GM12878 (cell line): ENCODE results near the gene POLD1. TPM values are rescaled to one million over a fixed set of nuclear protein-coding genes. Genes with fewer than 3 reads are reported as not detected.

Experiments
- ATAC-seq: fragments of 200-7000 bp; cut with Tn5 transposase; 3 replicates; pipeline ENCODE4 v1.9.1; 2020; ENCODE audit warnings: mild to moderate bottlenecking, moderate library complexity
- BruUV-seq: library from RNA; stranded (reverse); fragments of 400-500 nt; replicated peaks from 2 replicates; lab custom pipeline; 2021; lab: Mats Ljungman, UMichigan
- CTCF ChIA-PET: fragments of 300-600 bp; sonication (Branson Sonifier 250); formaldehyde crosslinking; extraction: SDS; loops from one replicate; lab custom pipeline; 2021; ENCODE audit warnings: inconsistent platforms; lab: Yijun Ruan, JAX
- POLR2A ChIA-PET: fragments of 350-600 bp; formaldehyde crosslinking; extraction: SDS; loops from one replicate; lab custom pipeline; 2021; ENCODE audit warnings: inconsistent platforms; lab: Charles Lee
- RAD21 ChIA-PET: fragments of 300-600 bp; sonication (Branson Sonifier 250); formaldehyde crosslinking; loops from one replicate; lab custom pipeline; 2023; ENCODE audit warnings: antibody characterized with exemption; ENCODE audit not compliant: unreplicated experiment; lab: Charles Lee
- SMC1A ChIA-PET: fragments of 300-600 bp; sonication (Branson Sonifier 250); formaldehyde crosslinking; loops from one replicate; lab custom pipeline; 2023; ENCODE audit not compliant: unreplicated experiment, uncharacterized antibody; lab: Charles Lee
- DNase-seq: peaks from one replicate; pipeline ENCODE4 v3.0.0-alpha.2; 2011; ENCODE audit warnings: low read depth, low spot score
- FAIRE-seq: peaks from 3 replicates; lab custom pipeline; 2011; peaks lifted over from hg19 to GRCh38; lab: Jason Lieb, UNC
- H2AFZ ChIP-seq: 2 replicates; pipeline ENCODE4 v1.6.0; 2011; ENCODE audit warnings: low read depth, low read length, control low read depth; ENCODE audit not compliant: control insufficient read depth
- H3K27ac ChIP-seq: 2 replicates; pipeline ENCODE4 v1.5.1; 2011; ENCODE audit warnings: control low read depth; ENCODE audit not compliant: control insufficient read depth, insufficient read depth
- H3K27me3 ChIP-seq, 2 experiments: replicated peaks in 1 of 2; 2 replicates each; pipeline versions ENCODE4 v1.6.0 to v1.6.1; 2011; ENCODE audit warnings: low read length in 1 of 2; ENCODE audit not compliant: control insufficient read depth in 2 of 2, insufficient read depth in 2 of 2
- H3K36me3 ChIP-seq, 2 experiments: 2 replicates each; pipeline ENCODE4 v1.5.1; 2011; ENCODE audit warnings: low read length in 1 of 2; ENCODE audit not compliant: control insufficient read depth in 2 of 2, insufficient read depth in 2 of 2
- H3K4me1 ChIP-seq: 2 replicates; pipeline ENCODE4 v1.6.1; 2011; ENCODE audit warnings: mild to moderate bottlenecking, low read length, moderate library complexity, mixed read lengths; ENCODE audit not compliant: control insufficient read depth, insufficient read depth
- H3K4me2 ChIP-seq: 2 replicates; pipeline ENCODE4 v1.6.0; 2011; ENCODE audit warnings: control low read depth; ENCODE audit not compliant: control insufficient read depth, insufficient read depth
- H3K4me3 ChIP-seq: fragments of 200-600 bp; sonication (generic); 2 replicates; pipeline ENCODE4 v1.5.1; 2016
- H3K79me2 ChIP-seq: 2 replicates; pipeline ENCODE4 v1.6.0; 2011; ENCODE audit warnings: low read length; ENCODE audit not compliant: control insufficient read depth, insufficient read depth
- H3K9ac ChIP-seq: 2 replicates; pipeline ENCODE4 v1.8.0; 2011; ENCODE audit warnings: low read length, control low read depth, mixed read lengths; ENCODE audit not compliant: control insufficient read depth, insufficient read depth
- H3K9me3 ChIP-seq: replicated peaks from 3 replicates; pipeline ENCODE4 v1.5.1; 2011; ENCODE audit warnings: mild to moderate bottlenecking, low read length; ENCODE audit not compliant: control insufficient read depth, insufficient read depth
- H4K20me1 ChIP-seq: 2 replicates; pipeline ENCODE4 v1.6.0; 2011; ENCODE audit not compliant: control insufficient read depth, insufficient read depth
- ESRRA ChIP-seq: IDR thresholded peaks from 2 replicates; pipeline ENCODE4 v1.6.1; 2012; ENCODE audit warnings: mild to moderate bottlenecking, low read length, improper control_type of control experiment
- EZH2 ChIP-seq: IDR thresholded peaks from 2 replicates; pipeline ENCODE4 v1.6.1; 2012; ENCODE audit warnings: low read depth, mild to moderate bottlenecking, control low read depth, inconsistent platforms, low read length, borderline replicate concordance; ENCODE audit not compliant: control insufficient read depth
- FOXK2 ChIP-seq: fragments of 450-650 bp; IDR thresholded peaks from 2 replicates; pipeline ENCODE4 v1.6.1; 2017; ENCODE audit warnings: mild to moderate bottlenecking, moderate library complexity
- GABPA ChIP-seq: IDR thresholded peaks from 2 replicates; pipeline ENCODE4 v1.6.1; 2014; ENCODE audit warnings: antibody characterized with exemption, low read depth, mild to moderate bottlenecking, inconsistent platforms
- JUNB ChIP-seq: IDR thresholded peaks from 2 replicates; pipeline ENCODE4 v1.6.1; 2016; ENCODE audit warnings: antibody characterized with exemption, mild to moderate bottlenecking
- MTA3 ChIP-seq: IDR thresholded peaks from 2 replicates; pipeline ENCODE4 v1.6.1; 2012; ENCODE audit warnings: low read length, inconsistent platforms, borderline replicate concordance
- NFIC ChIP-seq: IDR thresholded peaks from 2 replicates; pipeline ENCODE4 v1.6.1; 2012; ENCODE audit warnings: low read depth, mild to moderate bottlenecking, inconsistent platforms, low read length, moderate library complexity
- NFYA ChIP-seq: IDR thresholded peaks from 2 replicates; pipeline ENCODE4 v1.6.1; 2011; ENCODE audit warnings: low read depth, mild to moderate bottlenecking, low read length, improper control_type of control experiment, borderline replicate concordance
- NFYB ChIP-seq: IDR thresholded peaks from 2 replicates; pipeline ENCODE4 v1.6.1; 2011; ENCODE audit warnings: low read depth, mild to moderate bottlenecking, low read length, improper control_type of control experiment, moderate library complexity; ENCODE audit not compliant: insufficient read depth
- RELA ChIP-seq: fragments of 450-650 bp; IDR thresholded peaks from 2 replicates; pipeline ENCODE4 v1.8.0; 2014; ENCODE audit warnings: borderline replicate concordance; ENCODE audit not compliant: partially characterized antibody
- RFX5 ChIP-seq: IDR thresholded peaks from 2 replicates; pipeline ENCODE4 v1.6.1; 2011; ENCODE audit warnings: low read depth, low read length, improper control_type of control experiment
- TCF7 ChIP-seq: IDR thresholded peaks from 2 replicates; pipeline ENCODE4 v1.6.1; 2014; ENCODE audit warnings: antibody characterized with exemption, borderline replicate concordance
- WGBS: methylation state at CpG from one replicate; pipeline ENCODE4 v1.1.6; 2016; ENCODE audit warnings: low lambda C conversion rate; ENCODE audit not compliant: insufficient replicate concordance, insufficient coverage; ENCODE audit errors: missing lambda C conversion rate; 5-methylcytosine and 5-hydroxymethylcytosine counted together
- in situ Hi-C: fragments of 300-500 bp; cut with MboI; formaldehyde crosslinking; loops from 9 replicates; pipeline ENCODE4 v1.14.3; 2018; ENCODE audit warnings: mixed read lengths
- intact Hi-C: fragments of 100-400 bp; cut with micrococcal nuclease; formaldehyde crosslinking; loops from one replicate; pipeline ENCODE4 v1.14.2; 2022; ENCODE audit not compliant: unreplicated experiment
- polyA plus RNA-seq, 11 experiments: library from polyadenylated mRNA; depleted of rRNA in 4 of 11; unstranded in 6 of 11; stranded (reverse) in 5 of 11; fragments of >200 nt; fragmentation: Nextera tagmentation in 4 of 11; fragmentation: Illumina TruSeq in 1 of 11; extraction: Ambion mirVana in 4 of 11; extraction: Trizol in 1 of 11; gene quantifications; 1 replicate in 1 of 11; 2 replicates in 10 of 11; pipeline versions ENCODE4 v1.2.1 to v1.2.3, GENCODE V29; 2011 to 2016; ENCODE audit warnings: inconsistent platforms in 2 of 11, missing spikeins in 2 of 11, low read depth in 1 of 11
- total RNA-seq, 4 experiments: library from RNA; depleted of rRNA in 3 of 4; stranded (reverse); fragments of >200 nt in 3 of 4; fragmentation: Illumina TruSeq in 1 of 4; extraction: Trizol in 1 of 4; gene quantifications; 2 replicates each; pipeline versions ENCODE4 v1.2.1 to v1.2.3, GENCODE V29; 2013 to 2021
- TF ChIP-seq, protein P1 (sequence below): fragments of 450-650 bp; IDR thresholded peaks from 2 replicates; pipeline ENCODE4 v1.6.1; 2017; ENCODE audit warnings: antibody characterized with exemption, mild to moderate bottlenecking, moderate library complexity
- TF ChIP-seq, protein P2 (sequence below): fragments of 450-650 bp; IDR thresholded peaks from 2 replicates; pipeline ENCODE4 v1.6.1; 2017; ENCODE audit warnings: borderline replicate concordance
- TF ChIP-seq, protein P3 (sequence below): fragments of 450-650 bp; IDR thresholded peaks from 2 replicates; pipeline ENCODE4 v1.6.1; 2017; ENCODE audit warnings: low read depth, mild to moderate bottlenecking, moderate library complexity

The POLD1 gene
- total and polyA plus RNA-seq, 10 of the 15 experiments (the other 5 are each of a cell fraction or from before 2014, with no cell fraction given), result 0.76 to 165 (median 63.4) TPM

DNA sequence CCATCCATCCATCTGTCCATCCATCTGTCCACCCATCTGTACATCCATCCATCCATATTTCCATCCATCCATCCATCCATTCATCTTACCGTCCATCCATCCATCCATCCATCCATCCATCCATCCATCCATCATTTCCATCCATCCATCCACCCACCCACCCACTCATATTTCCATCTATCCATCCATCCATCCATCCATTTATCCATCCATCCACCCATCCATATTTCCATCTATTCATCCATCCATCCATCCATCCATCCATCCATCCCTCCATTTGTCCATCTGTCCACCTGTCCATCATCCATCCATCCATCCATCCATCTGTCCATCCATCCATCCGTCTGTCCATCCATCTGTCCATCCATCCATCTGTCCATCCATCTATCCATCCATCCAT lies 71.8 kb downstream of the POLD1 start:
- WGBS, result 39% methylated on average over 2 of the region's 2 CpGs
- SMC1A ChIA-PET, result no interaction called here
- Histone ChIP-seq H3K27me3 (no peaks in the 10 kb centered on the region), H3K4me3 (no peak overlapping the region), H3K9me3 (no peaks in the 10 kb centered on the region), H3K79me2 (no peaks in the 10 kb centered on the region), H3K4me1 (peaks cover 15% of the 10 kb centered on the region), H3K4me2 (no peak overlapping the region), H3K9ac (no peak overlapping the region), H4K20me1 (no peaks in the 10 kb centered on the region), H3K36me3 (no peaks in the 10 kb centered on the region), H3K27ac (no peak overlapping the region), H2AFZ (no peak overlapping the region)
- CTCF ChIA-PET, result no interaction called here
- TF ChIP-seq JUNB (no peak), ESRRA (no peak), NFYB (no peak), MTA3 (no peak), RELA (no peak), FOXK2 (no peak), TCF7 (no peak), NFIC (no peak), RFX5 (no peak), EZH2 (no peak), NFYA (no peak), GABPA (no peak)
- TF ChIP-seq, protein P1, sequence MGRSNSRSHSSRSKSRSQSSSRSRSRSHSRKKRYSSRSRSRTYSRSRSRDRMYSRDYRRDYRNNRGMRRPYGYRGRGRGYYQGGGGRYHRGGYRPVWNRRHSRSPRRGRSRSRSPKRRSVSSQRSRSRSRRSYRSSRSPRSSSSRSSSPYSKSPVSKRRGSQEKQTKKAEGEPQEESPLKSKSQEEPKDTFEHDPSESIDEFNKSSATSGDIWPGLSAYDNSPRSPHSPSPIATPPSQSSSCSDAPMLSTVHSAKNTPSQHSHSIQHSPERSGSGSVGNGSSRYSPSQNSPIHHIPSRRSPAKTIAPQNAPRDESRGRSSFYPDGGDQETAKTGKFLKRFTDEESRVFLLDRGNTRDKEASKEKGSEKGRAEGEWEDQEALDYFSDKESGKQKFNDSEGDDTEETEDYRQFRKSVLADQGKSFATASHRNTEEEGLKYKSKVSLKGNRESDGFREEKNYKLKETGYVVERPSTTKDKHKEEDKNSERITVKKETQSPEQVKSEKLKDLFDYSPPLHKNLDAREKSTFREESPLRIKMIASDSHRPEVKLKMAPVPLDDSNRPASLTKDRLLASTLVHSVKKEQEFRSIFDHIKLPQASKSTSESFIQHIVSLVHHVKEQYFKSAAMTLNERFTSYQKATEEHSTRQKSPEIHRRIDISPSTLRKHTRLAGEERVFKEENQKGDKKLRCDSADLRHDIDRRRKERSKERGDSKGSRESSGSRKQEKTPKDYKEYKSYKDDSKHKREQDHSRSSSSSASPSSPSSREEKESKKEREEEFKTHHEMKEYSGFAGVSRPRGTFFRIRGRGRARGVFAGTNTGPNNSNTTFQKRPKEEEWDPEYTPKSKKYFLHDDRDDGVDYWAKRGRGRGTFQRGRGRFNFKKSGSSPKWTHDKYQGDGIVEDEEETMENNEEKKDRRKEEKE, result no peak
- TF ChIP-seq, protein P2, sequence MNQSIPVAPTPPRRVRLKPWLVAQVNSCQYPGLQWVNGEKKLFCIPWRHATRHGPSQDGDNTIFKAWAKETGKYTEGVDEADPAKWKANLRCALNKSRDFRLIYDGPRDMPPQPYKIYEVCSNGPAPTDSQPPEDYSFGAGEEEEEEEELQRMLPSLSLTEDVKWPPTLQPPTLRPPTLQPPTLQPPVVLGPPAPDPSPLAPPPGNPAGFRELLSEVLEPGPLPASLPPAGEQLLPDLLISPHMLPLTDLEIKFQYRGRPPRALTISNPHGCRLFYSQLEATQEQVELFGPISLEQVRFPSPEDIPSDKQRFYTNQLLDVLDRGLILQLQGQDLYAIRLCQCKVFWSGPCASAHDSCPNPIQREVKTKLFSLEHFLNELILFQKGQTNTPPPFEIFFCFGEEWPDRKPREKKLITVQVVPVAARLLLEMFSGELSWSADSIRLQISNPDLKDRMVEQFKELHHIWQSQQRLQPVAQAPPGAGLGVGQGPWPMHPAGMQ, result no peak
- TF ChIP-seq, protein P3, sequence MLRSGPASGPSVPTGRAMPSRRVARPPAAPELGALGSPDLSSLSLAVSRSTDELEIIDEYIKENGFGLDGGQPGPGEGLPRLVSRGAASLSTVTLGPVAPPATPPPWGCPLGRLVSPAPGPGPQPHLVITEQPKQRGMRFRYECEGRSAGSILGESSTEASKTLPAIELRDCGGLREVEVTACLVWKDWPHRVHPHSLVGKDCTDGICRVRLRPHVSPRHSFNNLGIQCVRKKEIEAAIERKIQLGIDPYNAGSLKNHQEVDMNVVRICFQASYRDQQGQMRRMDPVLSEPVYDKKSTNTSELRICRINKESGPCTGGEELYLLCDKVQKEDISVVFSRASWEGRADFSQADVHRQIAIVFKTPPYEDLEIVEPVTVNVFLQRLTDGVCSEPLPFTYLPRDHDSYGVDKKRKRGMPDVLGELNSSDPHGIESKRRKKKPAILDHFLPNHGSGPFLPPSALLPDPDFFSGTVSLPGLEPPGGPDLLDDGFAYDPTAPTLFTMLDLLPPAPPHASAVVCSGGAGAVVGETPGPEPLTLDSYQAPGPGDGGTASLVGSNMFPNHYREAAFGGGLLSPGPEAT, result no peak
- intact Hi-C loops, result no loop called here
- POLR2A ChIA-PET, result no interaction called here
- no peak for FAIRE-seq
- no peak for DNase-seq
- in situ Hi-C loops, result no loop called here
- ATAC-seq, result no peak
- no TSS peak for BruUV-seq
- RAD21 ChIA-PET, result no interaction called here
